Smooth muscle cell (in vitro differentiated cells): ENCODE measurements around the gene TOR1B. TPM values are rescaled to one million over a fixed set of nuclear protein-coding genes. Genes with fewer than 3 reads are reported as not detected.

Source experiments
- DNase-seq: peaks from one replicate; lab custom pipeline; 2025; ENCODE audit not compliant: unreplicated experiment; lab: John Stamatoyannopoulos, UW
- H2AFZ ChIP-seq: fragments of 200-600 bp; sonication (generic); 2 replicates; pipeline ENCODE4 v1.6.0; 2016; ENCODE audit warnings: antibody characterized with exemption, low read depth, mild to moderate bottlenecking
- H3F3A ChIP-seq: fragments of 200-600 bp; sonication (generic); 2 replicates; pipeline ENCODE4 v1.6.0; 2017; ENCODE audit warnings: antibody characterized with exemption, low read depth
- H3K27ac ChIP-seq: fragments of 200-600 bp; sonication (generic); 2 replicates; pipeline ENCODE4 v1.5.1; 2016; ENCODE audit warnings: low read depth, mild to moderate bottlenecking
- H3K27me3 ChIP-seq: fragments of 200-600 bp; sonication (generic); 2 replicates; pipeline ENCODE4 v1.6.1; 2016; ENCODE audit warnings: low read depth, mild to moderate bottlenecking
- H3K36me3 ChIP-seq: fragments of 200-600 bp; sonication (generic); 2 replicates; pipeline ENCODE4 v1.5.1; 2016; ENCODE audit warnings: low read depth
- H3K4me1 ChIP-seq: fragments of 200-600 bp; sonication (generic); 2 replicates; pipeline ENCODE4 v1.5.1; 2016; ENCODE audit warnings: low read depth
- H3K4me2 ChIP-seq: fragments of 200-600 bp; sonication (generic); 2 replicates; pipeline ENCODE4 v1.6.0; 2016; ENCODE audit warnings: mild to moderate bottlenecking
- H3K4me3 ChIP-seq: fragments of 200-600 bp; sonication (generic); 2 replicates; pipeline ENCODE4 v1.5.1; 2016; ENCODE audit warnings: mild to moderate bottlenecking
- H3K79me2 ChIP-seq: fragments of 200-600 bp; sonication (generic); 2 replicates; pipeline ENCODE4 v1.6.0; 2016; ENCODE audit warnings: low read depth, mild to moderate bottlenecking
- H3K9ac ChIP-seq: fragments of 200-600 bp; sonication (generic); 2 replicates; pipeline ENCODE4 v1.6.0; 2016; ENCODE audit warnings: low read depth
- H3K9me3 ChIP-seq: fragments of 200-600 bp; sonication (generic); replicated peaks from 2 replicates; pipeline ENCODE4 v1.5.1; 2016; ENCODE audit warnings: low read depth
- H4K20me1 ChIP-seq: fragments of 200-600 bp; sonication (generic); 2 replicates; pipeline ENCODE4 v1.6.0; 2016; ENCODE audit warnings: low read depth
- CTCF ChIP-seq: fragments of 200-600 bp; sonication (generic); IDR thresholded peaks from 2 replicates; pipeline ENCODE4 v1.5.1; 2017; ENCODE audit warnings: borderline replicate concordance, mild to moderate bottlenecking, antibody characterized with exemption; ENCODE audit not compliant: insufficient read depth, poor library complexity, severe bottlenecking
- WGBS: methylation state at CpG from one replicate; pipeline ENCODE4 v1.1.7; 2016; ENCODE audit warnings: low lambda C conversion rate; 5-methylcytosine and 5-hydroxymethylcytosine counted together
- polyA plus RNA-seq: library from polyadenylated mRNA; unstranded; fragments of >200 nt; fragmentation: Nextera tagmentation; extraction: Ambion mirVana; gene quantifications from 2 replicates; pipeline ENCODE4 v1.2.1, GENCODE V29; 2016
- total RNA-seq: library from RNA; depleted of rRNA; stranded (reverse); fragments of >200 nt; gene quantifications from 2 replicates; pipeline ENCODE4 v1.2.3, GENCODE V29; 2014

Gene TOR1B
- total and polyA plus RNA-seq, 2 experiments from 2014 or later = 10.3 to 60.0 TPM

GRCh38 chr9:129803676-129804060 is 684 bp downstream of the TOR1B start:
- no peaks in the 10 kb centered on the region for H3K36me3 ChIP-seq
- 2% methylated on average over 14 of the region's 14 CpGs for WGBS
- H3K27me3 ChIP-seq = no peaks in the 10 kb centered on the region
- H3K27ac ChIP-seq = no peak overlapping the region
- no peaks in the 10 kb centered on the region for H3F3A ChIP-seq
- peak overlapping the region; percentile 89 for H3K4me3 ChIP-seq
- no peaks in the 10 kb centered on the region for H3K9me3 ChIP-seq
- peaks cover 7% of the 10 kb centered on the region for H4K20me1 ChIP-seq
- H3K79me2 ChIP-seq = peaks cover 16% of the 10 kb centered on the region
- DNase-seq = no peak
- no peak for TF ChIP-seq CTCF
- H2AFZ ChIP-seq = no peak overlapping the region
- peak overlapping the region; percentile 70 for H3K9ac ChIP-seq
- peaks cover 7% of the 10 kb centered on the region for H3K4me1 ChIP-seq
- peak overlapping the region; percentile 97 for H3K4me2 ChIP-seq

- Histone ChIP-seq H3K36me3 (no peaks in the 10 kb centered on the region), H3K4me1 (peaks cover 7% of the 10 kb centered on the region), H3K9ac (no peak overlapping the region), H3K79me2 (peaks cover 16% of the 10 kb centered on the region), H3K4me2 (no peak overlapping the region), H3K27me3 (no peaks in the 10 kb centered on the region), H3F3A (no peaks in the 10 kb centered on the region), H3K9me3 (no peaks in the 10 kb centered on the region), H2AFZ (no peak overlapping the region), H3K27ac (no peak overlapping the region), H4K20me1 (peaks cover 13% of the 10 kb centered on the region), H3K4me3 (no peak overlapping the region)
- 70% methylated on average over 4 of the region's 4 CpGs for WGBS
- TF ChIP-seq CTCF = no peak
- DNase-seq = no peak
These were observed 3.1 kb downstream of the TOR1B start for GRCh38 chr9:129806061-129806460.

GRCh38 chr9:129809346-129809745 is 6.4 kb downstream of the TOR1B start:
- TF ChIP-seq CTCF = no peak
- DNase-seq = no peak
- Histone ChIP-seq H3K27ac (no peak overlapping the region), H3K9me3 (no peaks in the 10 kb centered on the region), H3F3A (no peaks in the 10 kb centered on the region), H3K4me3 (no peak overlapping the region), H3K9ac (no peak overlapping the region), H2AFZ (no peak overlapping the region), H3K36me3 (no peaks in the 10 kb centered on the region), H3K79me2 (peaks cover 10% of the 10 kb centered on the region), H3K4me2 (no peak overlapping the region), H3K4me1 (no peaks in the 10 kb centered on the region), H3K27me3 (no peaks in the 10 kb centered on the region), H4K20me1 (peaks cover 13% of the 10 kb centered on the region)
- WGBS = 88% methylated on average over 11 of the region's 11 CpGs

GRCh38 chr9:129810116-129810515 is 7.1 kb downstream of the TOR1B start:
- Histone ChIP-seq H3K79me2 (peaks cover 7% of the 10 kb centered on the region), H3K9me3 (no peaks in the 10 kb centered on the region), H3K9ac (no peak overlapping the region), H3K36me3 (no peaks in the 10 kb centered on the region), H3K4me1 (no peaks in the 10 kb centered on the region), H3K4me3 (no peak overlapping the region), H3K4me2 (no peak overlapping the region), H3K27ac (no peak overlapping the region), H4K20me1 (peaks cover 13% of the 10 kb centered on the region), H3K27me3 (no peaks in the 10 kb centered on the region), H2AFZ (no peak overlapping the region), H3F3A (no peaks in the 10 kb centered on the region)
- DNase-seq = no peak
- TF ChIP-seq CTCF = no peak
- 88% methylated on average over 11 of the region's 11 CpGs for WGBS
